Thoracic aorta (tissue), 2 donors: ENCODE measurements around the gene CCDC144A. TPM values are rescaled to one million over a fixed set of nuclear protein-coding genes. Genes with fewer than 3 reads are reported as not detected.
"Not testable (repeated sequence)": the region's sequence is repeated elsewhere in the genome, so short reads cannot be mapped to it uniquely, and the experiment has no call there.

Source experiments
- ATAC-seq: fragments of 150-250 bp; one replicate; pipeline ENCODE4 v1.8.0; 2017; ENCODE audit warnings: low read depth; ENCODE audit not compliant: insufficient number of reproducible peaks, low FRiP score
- DNase-seq: peaks from one replicate; pipeline ENCODE4 v3.0.0-alpha.2; 2020; ENCODE audit warnings: low spot score
- H3K27ac ChIP-seq, 2 donors: fragments of 200-600 bp; sonication (generic); 1 replicate in 1 of 2; 2 replicates in 1 of 2; pipeline ENCODE4 v1.5.1; 2016; ENCODE audit warnings: mild to moderate bottlenecking in 2 of 2, moderate library complexity in 2 of 2
- H3K27me3 ChIP-seq: fragments of 200-600 bp; sonication (generic); replicated peaks from 2 replicates; pipeline ENCODE4 v1.6.0; 2016; ENCODE audit warnings: mild to moderate bottlenecking; ENCODE audit not compliant: insufficient read depth
- H3K36me3 ChIP-seq: fragments of 200-600 bp; sonication (generic); one replicate; pipeline ENCODE4 v1.5.1; 2016
- H3K4me1 ChIP-seq, 2 donors: fragments of 200-600 bp; sonication (generic); 1 replicate in 1 of 2; 2 replicates in 1 of 2; pipeline versions ENCODE4 v1.5.1 to v1.6.0; 2016; ENCODE audit warnings: low read depth in 2 of 2, mild to moderate bottlenecking in 1 of 2; ENCODE audit not compliant: control insufficient read depth in 1 of 2
- H3K4me3 ChIP-seq: fragments of 200-600 bp; sonication (generic); 2 replicates; pipeline ENCODE4 v1.5.1; 2016; ENCODE audit warnings: mild to moderate bottlenecking
- H3K9me3 ChIP-seq: fragments of 200-600 bp; sonication (generic); 2 replicates; pipeline ENCODE4 v1.5.1; 2016
- total RNA-seq, 2 donors: library from RNA; depleted of rRNA; stranded (reverse); fragments of >200 nt; gene quantifications; one replicate each; pipeline versions ENCODE4 v1.1.0 to v1.2.3, GENCODE V29; 2016

The CCDC144A gene
- total RNA-seq, 2 donors from 2014 or later = 6.5 to 36.3 TPM

- H3K27me3 ChIP-seq, DNase-seq, H3K4me3 ChIP-seq, H3K9me3 ChIP-seq, H3K36me3 ChIP-seq, ATAC-seq, H3K27ac ChIP-seq, H3K4me1 ChIP-seq: not testable (repeated sequence)
Observed at GRCh38 chr17:16787851-16788250, 97.8 kb downstream of the CCDC144A start.

- H3K4me1 ChIP-seq, ATAC-seq, H3K4me3 ChIP-seq, H3K27me3 ChIP-seq, H3K36me3 ChIP-seq, DNase-seq, H3K27ac ChIP-seq, H3K9me3 ChIP-seq: not testable (repeated sequence)
Observed at GRCh38 chr17:16788889-16789536, 99.0 kb downstream of the CCDC144A start.

- H3K4me1 ChIP-seq, H3K36me3 ChIP-seq, H3K27me3 ChIP-seq, H3K4me3 ChIP-seq, H3K27ac ChIP-seq, H3K9me3 ChIP-seq, ATAC-seq, DNase-seq: not testable (repeated sequence)
Observed at GRCh38 chr17:16789622-16790021, 99.6 kb downstream of the CCDC144A start.

- ATAC-seq, H3K27me3 ChIP-seq: not testable (repeated sequence)
Observed at GRCh38 chr17:16790313-16790871, 100.4 kb downstream of the CCDC144A start.

DNA sequence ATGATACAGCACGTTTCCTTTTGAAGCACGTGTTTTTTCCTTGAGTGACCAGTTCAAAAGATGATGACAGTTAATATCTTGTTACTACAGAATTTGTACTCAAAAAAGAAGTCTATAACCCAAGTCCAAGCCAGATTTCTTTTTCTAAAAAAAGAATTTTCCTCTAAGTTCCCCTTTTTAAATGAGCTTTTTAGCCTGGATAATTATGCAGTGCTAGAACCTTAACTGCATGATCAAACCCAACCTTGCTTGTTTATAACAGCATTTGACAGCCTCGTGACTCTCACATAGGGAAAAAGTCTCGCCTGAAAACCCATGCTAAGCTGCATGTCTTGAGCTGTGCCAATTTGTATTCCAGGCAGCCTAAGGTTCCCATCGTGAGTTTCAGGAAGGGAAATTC is 104.2 kb downstream of the CCDC144A start:
- ATAC-seq, H3K9me3 ChIP-seq, H3K27me3 ChIP-seq, H3K27ac ChIP-seq, DNase-seq, H3K4me3 ChIP-seq, H3K36me3 ChIP-seq, H3K4me1 ChIP-seq: not testable (repeated sequence)

More at GRCh38 chr17:16790313-16790871, 100.4 kb downstream of the CCDC144A start:
- not testable (repeated sequence) for H3K9me3 ChIP-seq, H3K4me1 ChIP-seq, DNase-seq, H3K27ac ChIP-seq, H3K4me3 ChIP-seq, H3K36me3 ChIP-seq

- not testable (repeated sequence) for ATAC-seq
Observed at GRCh38 chr17:16795894-16796293, 105.9 kb downstream of the CCDC144A start.

DNA sequence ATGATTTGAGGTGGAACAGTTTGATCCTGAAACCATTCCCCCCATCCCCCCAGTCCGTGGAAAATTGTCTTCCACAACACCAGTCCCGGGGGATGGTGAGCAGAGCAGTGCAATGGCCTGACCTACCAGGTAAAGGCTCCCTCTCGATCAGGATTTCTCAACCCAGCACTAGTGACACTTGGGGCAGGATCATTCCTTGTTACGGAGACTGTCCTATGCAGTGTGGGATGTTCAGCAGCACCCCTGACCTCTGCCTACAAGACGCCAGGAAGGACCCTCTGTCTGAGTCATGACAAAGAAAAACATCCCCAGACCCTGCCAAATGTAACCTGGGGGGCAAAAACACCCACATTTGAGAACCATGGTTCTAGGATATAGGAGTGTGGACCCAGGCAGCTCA is 114.8 kb downstream of the CCDC144A start:
- ATAC-seq, H3K9me3 ChIP-seq, H3K4me3 ChIP-seq, H3K4me1 ChIP-seq, DNase-seq, H3K27ac ChIP-seq, H3K27me3 ChIP-seq, H3K36me3 ChIP-seq: not testable (repeated sequence)

More at GRCh38 chr17:16795894-16796293, 105.9 kb downstream of the CCDC144A start:
- H3K9me3 ChIP-seq, H3K36me3 ChIP-seq, H3K4me1 ChIP-seq, H3K4me3 ChIP-seq, DNase-seq, H3K27me3 ChIP-seq, H3K27ac ChIP-seq: not testable (repeated sequence)

DNA sequence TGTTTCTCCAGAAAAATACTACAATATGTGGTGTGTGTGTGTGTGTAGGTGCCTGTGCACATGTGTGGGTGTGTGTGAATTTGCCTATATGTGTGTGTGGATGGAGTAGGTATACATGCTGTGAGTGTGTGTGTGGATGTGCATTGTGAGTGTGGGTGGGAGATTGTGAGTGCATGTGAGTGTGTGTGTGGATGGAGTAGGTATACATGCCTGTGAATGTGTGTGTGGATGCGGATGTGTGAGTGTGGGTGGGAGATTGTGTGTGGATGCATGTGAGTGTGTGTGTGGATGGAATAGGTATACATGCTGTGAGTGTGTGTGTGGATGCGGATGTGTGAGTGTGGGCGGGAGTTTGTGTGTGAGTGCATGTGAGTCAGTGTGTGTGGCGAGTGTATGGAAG is 116.6 kb downstream of the CCDC144A start:
- not testable (repeated sequence) for H3K9me3 ChIP-seq, DNase-seq, H3K36me3 ChIP-seq, H3K4me1 ChIP-seq, H3K27ac ChIP-seq, H3K27me3 ChIP-seq, H3K4me3 ChIP-seq, ATAC-seq

- not testable (repeated sequence) for H3K9me3 ChIP-seq, ATAC-seq, H3K36me3 ChIP-seq
Observed at GRCh38 chr17:16807620-16808019, 117.6 kb downstream of the CCDC144A start.

GRCh38 chr17:16810236-16810635 is 120.2 kb downstream of the CCDC144A start:
- ATAC-seq, H3K27me3 ChIP-seq, DNase-seq, H3K27ac ChIP-seq, H3K36me3 ChIP-seq, H3K4me1 ChIP-seq, H3K4me3 ChIP-seq, H3K9me3 ChIP-seq: not testable (repeated sequence)

More at GRCh38 chr17:16807620-16808019, 117.6 kb downstream of the CCDC144A start:
- DNase-seq, H3K27me3 ChIP-seq, H3K4me3 ChIP-seq, H3K27ac ChIP-seq, H3K4me1 ChIP-seq: not testable (repeated sequence)

DNA sequence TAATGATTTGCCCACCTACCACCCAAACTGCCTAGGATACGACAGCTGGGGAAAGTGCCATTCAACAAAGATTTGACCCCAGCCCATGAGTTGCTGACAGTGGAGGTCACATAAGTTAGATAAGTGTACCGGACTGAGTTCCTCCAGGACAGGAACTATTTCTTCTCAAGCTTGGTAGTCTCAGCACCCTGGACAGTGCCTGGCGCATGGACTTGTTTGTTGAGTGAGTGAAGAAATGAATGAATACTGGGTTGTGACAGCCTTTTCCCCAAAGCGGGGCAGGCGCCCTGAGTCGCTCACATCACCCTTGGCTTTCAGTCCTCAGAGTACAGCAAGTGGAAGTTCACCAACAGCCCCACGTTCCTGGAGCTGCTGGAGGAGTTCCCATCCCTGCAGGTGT is 122.1 kb downstream of the CCDC144A start:
- not testable (repeated sequence) for DNase-seq, ATAC-seq, H3K27me3 ChIP-seq

More for the DNA sequence above, 122.1 kb downstream of the CCDC144A start:
- not testable (repeated sequence) for H3K4me1 ChIP-seq, H3K4me3 ChIP-seq, H3K9me3 ChIP-seq, H3K36me3 ChIP-seq, H3K27ac ChIP-seq
